HCT116 (cell line): ENCODE measurements around the gene KIF13A. TPM values are rescaled to one million over a fixed set of nuclear protein-coding genes. Genes with fewer than 3 reads are reported as not detected.

Experiments
- ATAC-seq: fragments of 200-7000 bp; cut with Tn5 transposase; 2 replicates; pipeline ENCODE4 v1.9.1; 2020; ENCODE audit warnings: mild to moderate bottlenecking, moderate library complexity
- BruUV-seq: library from RNA; stranded (reverse); fragments of 400-500 nt; replicated peaks from 2 replicates; lab custom pipeline; 2021; lab: Mats Ljungman, UMichigan
- CTCF ChIA-PET: fragments of 300-600 bp; sonication (Branson Sonifier 250); formaldehyde crosslinking; loops from one replicate; lab custom pipeline; 2021; ENCODE audit warnings: antibody characterized with exemption; lab: Charles Lee
- POLR2A ChIA-PET: fragments of 300-600, 350-600 bp; sonication (Branson Sonifier 250); formaldehyde crosslinking; loops from one replicate; lab custom pipeline; 2021; ENCODE audit warnings: antibody characterized with exemption; lab: Charles Lee
- RAD21 ChIA-PET, 2 experiments: fragments of 300-600 bp; sonication (Branson Sonifier 250); formaldehyde crosslinking; loops; one replicate each; lab custom pipeline; 2023; ENCODE audit warnings: low total read pairs in 2 of 2; ENCODE audit not compliant: uncharacterized antibody in 2 of 2, unreplicated experiment in 2 of 2, low non-redundant PET in 1 of 2; lab: Charles Lee
- DNase-seq: peaks from one replicate; pipeline ENCODE4 v3.0.0-alpha.2; 2010; ENCODE audit warnings: low read depth, low spot score
- H2AFZ ChIP-seq: fragments of 200-600 bp; shearing (Covaris generic), sonication (generic); 2 replicates; pipeline ENCODE4 v1.6.1; 2017; ENCODE audit warnings: low read depth, mixed run types, mixed read lengths, antibody characterized with exemption, low read length; ENCODE audit not compliant: poor library complexity, severe bottlenecking
- H3K27ac ChIP-seq: 2 replicates; pipeline ENCODE4 v1.5.1; 2012; ENCODE audit warnings: low read depth, low read length
- H3K27me3 ChIP-seq: fragments of 200-600 bp; sonication (generic); 2 replicates; pipeline ENCODE4 v1.6.1; 2016; ENCODE audit warnings: mixed run types, low read length, mixed read lengths; ENCODE audit not compliant: insufficient read depth
- H3K36me3 ChIP-seq, 2 experiments: fragments of 200-500 bp in 1 of 2; fragments of 200-600 bp in 1 of 2; sonication (Bioruptor generic) in 1 of 2; sonication (generic) in 1 of 2; 2 replicates each; pipeline versions ENCODE4 v1.5.1 to v1.6.1; 2014 to 2016; ENCODE audit warnings: low read length in 2 of 2, inconsistent platforms in 1 of 2, mixed read lengths in 1 of 2, mixed run types in 1 of 2; ENCODE audit not compliant: insufficient read depth in 2 of 2, control insufficient read depth in 1 of 2
- H3K4me1 ChIP-seq, 2 experiments: fragments of 200-600 bp in 1 of 2; sonication (generic) in 1 of 2; 2 replicates each; pipeline versions ENCODE4 v1.5.1 to v1.6.1; 2012 to 2017; ENCODE audit warnings: low read length in 2 of 2, inconsistent platforms in 1 of 2, mild to moderate bottlenecking in 1 of 2, mixed read lengths in 1 of 2, mixed run types in 1 of 2, moderate library complexity in 1 of 2; ENCODE audit not compliant: insufficient read depth in 2 of 2, control insufficient read depth in 1 of 2
- H3K4me2 ChIP-seq: fragments of 200-600 bp; sonication (generic); 2 replicates; pipeline ENCODE4 v1.6.1; 2017; ENCODE audit warnings: mixed run types, low read length, mixed read lengths
- H3K4me3 ChIP-seq, 2 experiments: fragments of 200-600 bp in 1 of 2; sonication (generic) in 1 of 2; replicated peaks in 1 of 2; 2 replicates each; pipeline ENCODE4 v1.5.1; 2011 to 2016; ENCODE audit warnings: low read length in 2 of 2, control low read depth in 1 of 2, low read depth in 1 of 2, mild to moderate bottlenecking in 1 of 2, mixed read lengths in 1 of 2, mixed run types in 1 of 2
- H3K79me2 ChIP-seq: fragments of 200-600 bp; sonication (generic); 2 replicates; pipeline ENCODE4 v1.6.1; 2017; ENCODE audit warnings: mild to moderate bottlenecking, mixed run types, low read length, moderate library complexity, mixed read lengths; ENCODE audit not compliant: insufficient read depth
- H3K9ac ChIP-seq: fragments of 200-600 bp; sonication (generic); 2 replicates; pipeline ENCODE4 v1.6.1; 2016; ENCODE audit warnings: low read length, mixed read lengths
- H3K9me2 ChIP-seq: fragments of 200-600 bp; sonication (generic), shearing (Covaris generic); 2 replicates; pipeline ENCODE4 v1.6.1; 2017; ENCODE audit warnings: mixed run types, mild to moderate bottlenecking, moderate library complexity; ENCODE audit not compliant: insufficient read depth
- H3K9me3 ChIP-seq, 2 experiments: fragments of 200-500 bp in 1 of 2; fragments of 200-600 bp in 1 of 2; sonication (Bioruptor generic) in 1 of 2; sonication (generic) in 1 of 2; 2 replicates each; pipeline ENCODE4 v1.6.1; 2014 to 2017; ENCODE audit warnings: low read length in 2 of 2, mixed read lengths in 2 of 2, inconsistent platforms in 1 of 2, low read depth in 1 of 2, mild to moderate bottlenecking in 1 of 2, mixed run types in 1 of 2, moderate library complexity in 1 of 2; ENCODE audit not compliant: control insufficient read depth in 1 of 2, insufficient read depth in 1 of 2
- H4K20me1 ChIP-seq: fragments of 200-600 bp; sonication (generic), shearing (Covaris generic); 2 replicates; pipeline ENCODE4 v1.6.1; 2017; ENCODE audit warnings: mixed run types, mild to moderate bottlenecking, moderate library complexity; ENCODE audit not compliant: insufficient read depth
- CBX3 ChIP-seq: IDR thresholded peaks from 2 replicates; pipeline ENCODE4 v1.6.1; 2012; ENCODE audit warnings: low read depth
- CEBPB ChIP-seq: IDR thresholded peaks from 2 replicates; pipeline ENCODE4 v1.6.1; 2012; ENCODE audit warnings: low read depth
- CTCF ChIP-seq, 3 experiments: fragments of 200-600 bp in 1 of 3; sonication (generic) in 1 of 3; IDR thresholded peaks in 2 of 3; conservative IDR thresholded peaks in 1 of 3; 2 replicates each; pipeline ENCODE4 v1.5.1; 2012 to 2017; ENCODE audit warnings: low read depth in 2 of 3, low read length in 2 of 3, antibody characterized with exemption in 1 of 3, borderline replicate concordance in 1 of 3, control low read depth in 1 of 3, mild to moderate bottlenecking in 1 of 3, mixed read lengths in 1 of 3, mixed run types in 1 of 3, moderate library complexity in 1 of 3; ENCODE audit not compliant: insufficient read depth in 1 of 3
- ELF1 ChIP-seq: IDR thresholded peaks from 2 replicates; pipeline ENCODE4 v1.6.1; 2012; ENCODE audit warnings: low read depth, borderline replicate concordance
- EZH2phosphoT487 ChIP-seq: fragments of 200-600 bp; IDR thresholded peaks from 2 replicates; pipeline ENCODE4 v1.6.1; 2018; ENCODE audit warnings: antibody characterized with exemption, borderline replicate concordance
- FOSL1 ChIP-seq: IDR thresholded peaks from 2 replicates; pipeline ENCODE4 v1.6.1; 2012; ENCODE audit warnings: low read depth
- POLR2A ChIP-seq: IDR thresholded peaks from 2 replicates; pipeline ENCODE4 v1.7.0; 2011; ENCODE audit warnings: borderline replicate concordance; ENCODE audit not compliant: insufficient read depth, insufficient read length; ENCODE audit errors: extremely low read depth
- POLR2AphosphoS5 ChIP-seq: IDR thresholded peaks from 2 replicates; pipeline ENCODE4 v1.6.1; 2011; ENCODE audit warnings: mild to moderate bottlenecking, low read depth, low read length, moderate library complexity
- REST ChIP-seq: IDR thresholded peaks from 2 replicates; pipeline ENCODE4 v1.6.1; 2012; ENCODE audit warnings: low read depth
- SIN3A ChIP-seq: IDR thresholded peaks from 2 replicates; pipeline ENCODE4 v1.6.1; 2012; ENCODE audit warnings: low read depth
- SP1 ChIP-seq: IDR thresholded peaks from 2 replicates; pipeline ENCODE4 v1.6.1; 2012; ENCODE audit warnings: low read depth
- TCF7L2 ChIP-seq: IDR thresholded peaks from 2 replicates; pipeline ENCODE4 v1.7.0; 2011; ENCODE audit warnings: borderline replicate concordance, inconsistent platforms; ENCODE audit not compliant: insufficient read depth, insufficient read length; ENCODE audit errors: extremely low read depth
- YY1 ChIP-seq: IDR thresholded peaks from 2 replicates; pipeline ENCODE4 v1.6.1; 2011; ENCODE audit warnings: low read length, low read depth, moderate library complexity, mild to moderate bottlenecking; ENCODE audit not compliant: insufficient replicate concordance; ENCODE audit errors: extremely low read depth
- ZFX ChIP-seq: fragments of 450-650 bp; IDR thresholded peaks from 2 replicates; pipeline ENCODE4 v1.6.1; 2017
- ZNF274 ChIP-seq: fragments of 200-500 bp; sonication (Bioruptor generic); IDR thresholded peaks from 2 replicates; pipeline ENCODE4 v1.6.1; 2014; ENCODE audit warnings: mild to moderate bottlenecking, low read depth, low read length, inconsistent platforms
- intact Hi-C: fragments of 100-400 bp; cut with micrococcal nuclease; formaldehyde crosslinking; loops from 2 replicates; pipeline ENCODE4 v1.10.0; 2022
- total RNA-seq: library from RNA; stranded (reverse); gene quantifications from one replicate; pipeline ENCODE4 v1.2.1, GENCODE V29; 2021; ENCODE audit not compliant: unreplicated experiment
- TF ChIP-seq, protein P1 (sequence below): IDR thresholded peaks from 2 replicates; pipeline ENCODE4 v1.6.1; 2012

KIF13A gene
- total RNA-seq, 1 experiment from 2014 or later, result 23.1 TPM

GRCh38 chr6:17959302-17959701 is 28.1 kb downstream of the KIF13A start:
- Histone ChIP-seq H3K4me1 (no peaks in the 10 kb centered on the region), H2AFZ (no peak overlapping the region), H3K36me3 (no peaks in the 10 kb centered on the region), H3K4me3 (no peak overlapping the region), H3K27me3 (no peaks in the 10 kb centered on the region), H3K27ac (no peak overlapping the region), H3K4me2 (no peak overlapping the region), H3K9me3 (no peaks in the 10 kb centered on the region), H3K9ac (no peak overlapping the region), H4K20me1 (no peaks in the 10 kb centered on the region), H3K79me2 (peaks cover 8% of the 10 kb centered on the region; the same call in 1 of the 2 replicates), H3K9me2 (no peaks in the 10 kb centered on the region)
- ATAC-seq (no peak), DNase-seq (no peak)
- intact Hi-C loops, result no loop called here
- CTCF ChIA-PET, result no interaction called here
- POLR2A ChIA-PET, result no interaction called here
- RAD21 ChIA-PET, result no interaction called here
- no TSS peak for BruUV-seq
- TF ChIP-seq SP1 (no peak), ZNF274 (no peak), POLR2A (no peak), SIN3A (no peak), TCF7L2 (no peak), CEBPB (no peak), ZFX (no peak), EZH2phosphoT487 (no peak), ELF1 (no peak), REST (no peak), FOSL1 (no peak), CTCF (IDR thresholded peaks at IDR 0.05 in 2 of 3, conservative IDR thresholded peaks at IDR 0.05 in 1 of 3; ENCODE audit: borderline replicate concordance in 1 of 3, insufficient read depth in 1 of 3, low read depth in 2 of 3, low read length in 2 of 3) (no peak), CBX3 (no peak), YY1 (no peak), POLR2AphosphoS5 (no peak)
- TF ChIP-seq, protein P1, sequence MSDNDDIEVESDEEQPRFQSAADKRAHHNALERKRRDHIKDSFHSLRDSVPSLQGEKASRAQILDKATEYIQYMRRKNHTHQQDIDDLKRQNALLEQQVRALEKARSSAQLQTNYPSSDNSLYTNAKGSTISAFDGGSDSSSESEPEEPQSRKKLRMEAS, result no peak
